Endothelial cell of umbilical vein (primary cell): ENCODE results near the gene GIMAP8. TPM values are rescaled to one million over a fixed set of nuclear protein-coding genes. Genes with fewer than 3 reads are reported as not detected.

ENCODE experiments used
- BruUV-seq: library from RNA; stranded (reverse); fragments of 400-500 nt; replicated peaks from 2 replicates; lab custom pipeline; 2021; lab: Mats Ljungman, UMichigan
- CTCF ChIA-PET: fragments of 300-600, 350-600 bp; sonication (Branson Sonifier 250); formaldehyde crosslinking; loops from one replicate; lab custom pipeline; 2021; ENCODE audit warnings: antibody characterized with exemption, inconsistent platforms; lab: Charles Lee
- POLR2A ChIA-PET: fragments of 300-600, 350-600 bp; sonication (Branson Sonifier 250); formaldehyde crosslinking; loops from one replicate; lab custom pipeline; 2021; ENCODE audit warnings: antibody characterized with exemption, inconsistent platforms; lab: Charles Lee
- DNase-seq: peaks from one replicate; pipeline ENCODE4 v3.0.0-alpha.2; 2011; ENCODE audit warnings: low read depth, low spot score
- FAIRE-seq: peaks from 2 replicates; lab custom pipeline; 2011; peaks lifted over from hg19 to GRCh38; lab: Jason Lieb, UNC
- H2AFZ ChIP-seq: 2 replicates; pipeline ENCODE4 v1.6.0; 2012; ENCODE audit warnings: low read depth, low read length, control low read depth, inconsistent platforms
- H3K27ac ChIP-seq: 2 replicates; pipeline ENCODE4 v1.5.1; 2011; ENCODE audit warnings: low read depth, mild to moderate bottlenecking, control low read depth, low read length, moderate library complexity; ENCODE audit not compliant: insufficient read depth
- H3K27me3 ChIP-seq, 2 experiments: 2 replicates each; pipeline versions ENCODE4 v1.6.0 to v1.6.1; 2011; ENCODE audit warnings: low read length in 2 of 2, mixed read lengths in 1 of 2; ENCODE audit not compliant: control insufficient read depth in 2 of 2, insufficient read depth in 2 of 2
- H3K36me3 ChIP-seq, 2 experiments: 2 replicates in 1 of 2; 3 replicates in 1 of 2; pipeline ENCODE4 v1.5.1; 2011; ENCODE audit warnings: low read length in 2 of 2, mild to moderate bottlenecking in 1 of 2, moderate library complexity in 1 of 2; ENCODE audit not compliant: control insufficient read depth in 2 of 2, insufficient read depth in 2 of 2; ENCODE audit errors: extremely low read depth in 1 of 2
- H3K4me1 ChIP-seq: 3 replicates; pipeline ENCODE4 v1.5.1; 2011; ENCODE audit warnings: mild to moderate bottlenecking, low read length; ENCODE audit not compliant: control insufficient read depth, insufficient read depth; ENCODE audit errors: extremely low read depth
- H3K4me2 ChIP-seq: 2 replicates; pipeline ENCODE4 v1.6.1; 2011; ENCODE audit warnings: low read length, control low read depth, mixed read lengths; ENCODE audit not compliant: insufficient read depth
- H3K4me3 ChIP-seq, 3 experiments: fragments of 200-600 bp in 1 of 3; sonication (generic), shearing (Covaris generic) in 1 of 3; replicated peaks in 1 of 3; 2 replicates each; pipeline ENCODE4 v1.5.1; 2011 to 2016; ENCODE audit warnings: control low read depth in 3 of 3, low read length in 3 of 3, mild to moderate bottlenecking in 2 of 3, inconsistent platforms in 1 of 3, low read depth in 1 of 3, moderate library complexity in 1 of 3; ENCODE audit not compliant: insufficient read depth in 1 of 3
- H3K79me2 ChIP-seq: 2 replicates; pipeline ENCODE4 v1.6.0; 2012; ENCODE audit warnings: low read length, inconsistent platforms; ENCODE audit not compliant: control insufficient read depth, insufficient read depth
- H3K9ac ChIP-seq: replicated peaks from 2 replicates; pipeline ENCODE3; 2011; ENCODE audit warnings: low read length, control low read depth; ENCODE audit not compliant: insufficient read depth; ENCODE audit errors: extremely low read depth
- H3K9me1 ChIP-seq: replicated peaks from 3 replicates; pipeline ENCODE4 v1.6.0; 2011; ENCODE audit warnings: mild to moderate bottlenecking, low read length; ENCODE audit not compliant: control insufficient read depth, insufficient read depth; ENCODE audit errors: extremely low read depth
- H3K9me3 ChIP-seq: replicated peaks from 2 replicates; pipeline ENCODE4 v1.5.1; 2012; ENCODE audit warnings: low read length, inconsistent platforms; ENCODE audit not compliant: control insufficient read depth, insufficient read depth
- H4K20me1 ChIP-seq: replicated peaks from 2 replicates; pipeline ENCODE3; 2011; ENCODE audit warnings: mild to moderate bottlenecking, low read length; ENCODE audit not compliant: control insufficient read depth, insufficient read depth; ENCODE audit errors: extremely low read depth
- EZH2 ChIP-seq: IDR thresholded peaks from 2 replicates; pipeline ENCODE4 v1.6.1; 2012; ENCODE audit warnings: borderline replicate concordance, low read depth, mild to moderate bottlenecking, moderate library complexity, low read length, inconsistent platforms; ENCODE audit not compliant: severe bottlenecking
- FOS ChIP-seq: IDR thresholded peaks from 2 replicates; pipeline ENCODE4 v1.6.1; 2011; ENCODE audit warnings: mild to moderate bottlenecking, low read length, moderate library complexity, borderline replicate concordance; ENCODE audit not compliant: insufficient read depth
- GATA2 ChIP-seq: IDR thresholded peaks from 2 replicates; pipeline ENCODE4 v1.7.0; 2011; ENCODE audit warnings: low read depth, mild to moderate bottlenecking, moderate library complexity, mixed read lengths, low read length; ENCODE audit not compliant: insufficient read length, insufficient read depth
- JUN ChIP-seq: IDR thresholded peaks from 2 replicates; pipeline ENCODE4 v1.6.1; 2011; ENCODE audit warnings: borderline replicate concordance, low read depth; ENCODE audit not compliant: insufficient read length, insufficient read depth
- MYC ChIP-seq: IDR thresholded peaks from one replicate; pipeline ENCODE4 v1.6.1; 2011; ENCODE audit warnings: mild to moderate bottlenecking, low read depth, low read length
- POLR2A ChIP-seq: IDR thresholded peaks from 2 replicates; pipeline ENCODE4 v1.6.1; 2012; ENCODE audit warnings: low read depth, mild to moderate bottlenecking, control low read depth, low read length
- POLR2AphosphoS5 ChIP-seq: IDR thresholded peaks from 2 replicates; pipeline ENCODE4 v1.6.1; 2012; ENCODE audit warnings: low read depth, mild to moderate bottlenecking, control low read depth, low read length, moderate library complexity; ENCODE audit not compliant: insufficient read depth
- dilution Hi-C: fragments of 300-500 bp; cut with MboI; formaldehyde crosslinking; loops from one replicate; pipeline ENCODE4 v1.15.0; 2019; ENCODE audit warnings: low sequenced_read_pairs; ENCODE audit not compliant: extremely low pct_ligation_motif_present
- intact Hi-C: fragments of 100-400 bp; cut with micrococcal nuclease; formaldehyde crosslinking; loops from one replicate; pipeline ENCODE4 v1.10.0; 2022
- polyA plus RNA-seq, 4 experiments: library from polyadenylated mRNA; depleted of rRNA in 3 of 4; stranded (reverse) in 3 of 4; unstranded in 1 of 4; fragments of >200 nt; gene quantifications; 2 replicates each; pipeline versions ENCODE4 v1.2.1 to v1.2.3, GENCODE V29; 2011 to 2012; ENCODE audit warnings: missing spikeins in 1 of 4
- total RNA-seq: library from RNA; stranded (reverse); gene quantifications from 2 replicates; pipeline ENCODE4 v1.2.3, GENCODE V29; 2021
- TF ChIP-seq, protein P1 (sequence below), 2 donors: IDR thresholded peaks; 1 replicate in 1 of 2; 2 replicates in 1 of 2; pipeline ENCODE4 v1.5.1; 2011; ENCODE audit warnings: low read length in 2 of 2, mild to moderate bottlenecking in 2 of 2, moderate library complexity in 2 of 2, control low read depth in 1 of 2, inconsistent platforms in 1 of 2, low read depth in 1 of 2; ENCODE audit not compliant: insufficient read depth in 1 of 2; ENCODE audit errors: extremely low read depth in 1 of 2
- TF ChIP-seq, protein P2 (sequence below): IDR thresholded peaks from 2 replicates; pipeline ENCODE4 v1.6.1; 2011; ENCODE audit not compliant: insufficient read depth, insufficient read length

GIMAP8 gene
- total and polyA plus RNA-seq, 2 donors (not counting 3 experiments of a cell fraction or from before 2014, with no cell fraction given) = 32.2 to 71.8 TPM

DNA sequence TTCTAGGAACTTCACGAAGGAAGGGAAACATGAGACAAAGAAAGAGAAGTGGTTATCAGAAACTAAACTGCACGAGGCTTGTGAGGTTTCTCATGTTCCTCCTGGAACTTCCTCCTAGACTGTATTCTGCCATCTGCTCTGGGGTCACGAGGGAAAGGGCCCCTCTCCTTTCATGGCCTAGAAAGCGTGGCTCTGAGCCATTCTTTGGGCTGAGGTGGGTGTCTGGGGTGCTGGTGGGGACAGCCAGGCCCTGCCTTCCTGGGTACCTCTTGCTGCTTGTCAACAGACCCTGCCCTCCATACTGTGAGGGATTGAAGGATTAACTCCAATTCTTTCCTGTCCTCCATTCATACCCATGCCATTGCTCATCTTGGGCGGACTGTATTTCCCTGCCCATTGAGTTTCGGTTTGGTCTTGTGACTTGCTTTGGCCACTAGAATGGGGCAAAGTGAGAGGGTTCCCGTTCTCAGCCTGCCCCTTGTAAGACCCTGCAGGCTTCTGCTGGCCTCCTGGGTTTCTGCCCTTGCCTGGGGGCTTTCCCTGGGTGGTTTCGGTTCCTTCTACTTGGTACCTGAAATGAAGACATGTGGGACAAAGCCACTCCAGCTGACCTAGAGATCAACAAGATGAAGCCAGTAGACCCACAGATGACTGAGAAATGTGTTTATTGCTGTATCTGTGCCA, 14.9 kb upstream of the GIMAP8 start:
- H3K27ac ChIP-seq = no peak overlapping the region
- no peaks in the 10 kb centered on the region for H3K79me2 ChIP-seq
- H3K9me3 ChIP-seq = no peaks in the 10 kb centered on the region
- no peaks in the 10 kb centered on the region for H4K20me1 ChIP-seq
- H2AFZ ChIP-seq = no peak overlapping the region
- no peak overlapping the region for H3K4me2 ChIP-seq
- ChIA-PET POLR2A (no interaction called here), CTCF (interaction anchor here (1.0 kb wide), 1 partner anchor 336 kb away, joined by 4 read pairs; no protein-coding TSS in a partner anchor)
- H3K4me3 ChIP-seq = no peak overlapping the region
- peaks cover 5 to 8% of the 10 kb centered on the region in 2 experiments for H3K27me3 ChIP-seq
- no peak for TF ChIP-seq EZH2
- TF ChIP-seq GATA2 = no peak
- TF ChIP-seq, protein P1, sequence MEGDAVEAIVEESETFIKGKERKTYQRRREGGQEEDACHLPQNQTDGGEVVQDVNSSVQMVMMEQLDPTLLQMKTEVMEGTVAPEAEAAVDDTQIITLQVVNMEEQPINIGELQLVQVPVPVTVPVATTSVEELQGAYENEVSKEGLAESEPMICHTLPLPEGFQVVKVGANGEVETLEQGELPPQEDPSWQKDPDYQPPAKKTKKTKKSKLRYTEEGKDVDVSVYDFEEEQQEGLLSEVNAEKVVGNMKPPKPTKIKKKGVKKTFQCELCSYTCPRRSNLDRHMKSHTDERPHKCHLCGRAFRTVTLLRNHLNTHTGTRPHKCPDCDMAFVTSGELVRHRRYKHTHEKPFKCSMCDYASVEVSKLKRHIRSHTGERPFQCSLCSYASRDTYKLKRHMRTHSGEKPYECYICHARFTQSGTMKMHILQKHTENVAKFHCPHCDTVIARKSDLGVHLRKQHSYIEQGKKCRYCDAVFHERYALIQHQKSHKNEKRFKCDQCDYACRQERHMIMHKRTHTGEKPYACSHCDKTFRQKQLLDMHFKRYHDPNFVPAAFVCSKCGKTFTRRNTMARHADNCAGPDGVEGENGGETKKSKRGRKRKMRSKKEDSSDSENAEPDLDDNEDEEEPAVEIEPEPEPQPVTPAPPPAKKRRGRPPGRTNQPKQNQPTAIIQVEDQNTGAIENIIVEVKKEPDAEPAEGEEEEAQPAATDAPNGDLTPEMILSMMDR (IDR thresholded peaks at IDR 0.05; ENCODE audit: extremely low read depth in 1 of 2, insufficient read depth in 1 of 2, low read depth in 1 of 2, low read length in 2 of 2) = no peak
- TF ChIP-seq POLR2AphosphoS5 = no peak
- no peak for TF ChIP-seq JUN
- TF ChIP-seq FOS = no peak
- TF ChIP-seq MYC = no peak
- TF ChIP-seq POLR2A = no peak
- TF ChIP-seq, protein P2, sequence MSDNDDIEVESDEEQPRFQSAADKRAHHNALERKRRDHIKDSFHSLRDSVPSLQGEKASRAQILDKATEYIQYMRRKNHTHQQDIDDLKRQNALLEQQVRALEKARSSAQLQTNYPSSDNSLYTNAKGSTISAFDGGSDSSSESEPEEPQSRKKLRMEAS = no peak
- H3K36me3 ChIP-seq = no peaks in the 10 kb centered on the region
- H3K9ac ChIP-seq = no peak overlapping the region
- no peak for FAIRE-seq
- dilution Hi-C loops = no loop called here
- DNase-seq = no peak
- intact Hi-C loops = no loop called here
- H3K9me1 ChIP-seq = no peaks in the 10 kb centered on the region
- H3K4me1 ChIP-seq = no peaks in the 10 kb centered on the region
- BruUV-seq = no TSS peak
